M059J (cell line): ENCODE data around the gene DYNLL1. TPM values are rescaled to one million over a fixed set of nuclear protein-coding genes. Genes with fewer than 3 reads are reported as not detected.

Experiments used
- total RNA-seq: library from RNA; depleted of rRNA; stranded (reverse); fragments of >200 nt; shearing (Covaris generic); gene quantifications from 2 replicates; pipeline ENCODE4 v1.2.3, GENCODE V29; 2014; rRNA removed

Gene DYNLL1
- total RNA-seq, 1 experiment from 2014 or later: 529 TPM

Other genes starting within 250 kb of the DYNLL1 start
- 77.5 and 110 TPM in 2 replicates for gene PXN, start 230.4 kb upstream of the DYNLL1 start, total RNA-seq
- under 0.01 TPM in 1 of 2 replicates, not detected in the other for gene RNU4-2, start 204.2 kb upstream of the DYNLL1 start, total RNA-seq
- under 0.01 TPM in 1 of 2 replicates, not detected in the other for gene RNU4-1, start 202.9 kb upstream of the DYNLL1 start, total RNA-seq
- 2.2 and 7.4 TPM in 2 replicates for gene SIRT4, start 193.8 kb upstream of the DYNLL1 start, total RNA-seq
- not detected in 2 replicates for gene PLA2G1B, start 168.3 kb upstream of the DYNLL1 start, total RNA-seq
- not detected in 2 replicates for gene MSI1, start 126.9 kb upstream of the DYNLL1 start, total RNA-seq
- 479 and 510 TPM in 2 replicates for gene COX6A1, start 58.0 kb upstream of the DYNLL1 start, total RNA-seq
- 27.8 and 29.9 TPM in 2 replicates for gene TRIAP1, start 49.7 kb upstream of the DYNLL1 start, total RNA-seq
- 12.6 and 22.3 TPM in 2 replicates for gene GATC, start 49.7 kb upstream of the DYNLL1 start, total RNA-seq
- gene SRSF9, start 26.4 kb upstream of the DYNLL1 start, total RNA-seq: 197 and 267 TPM in 2 replicates
- gene COQ5, start 33.0 kb downstream of the DYNLL1 start, total RNA-seq: 34.4 and 39.3 TPM in 2 replicates
- 94.1 and 135 TPM in 2 replicates for gene RNF10, start 38.2 kb downstream of the DYNLL1 start, total RNA-seq
- 66.2 and 83.0 TPM in 2 replicates for gene POP5, start 85.3 kb downstream of the DYNLL1 start, total RNA-seq
- gene CABP1, start 144.5 kb downstream of the DYNLL1 start, total RNA-seq: not detected in 2 replicates
- gene MLEC, start 191.0 kb downstream of the DYNLL1 start, total RNA-seq: 105 and 148 TPM in 2 replicates
- 4.8 and 11.1 TPM in 2 replicates for gene UNC119B, start 214.3 kb downstream of the DYNLL1 start, total RNA-seq
- 4.8 and 9.1 TPM in 2 replicates for gene ACADS, start 229.7 kb downstream of the DYNLL1 start, total RNA-seq